Activated CD4-positive, CD25-positive, alpha-beta regulatory T cell treated with anti-CD3 and anti-CD28 coated beads, Interleukin-2, amount 50 U/mL, for 24 hours (primary cell): Measurements from ENCODE around the gene STX8.

Source experiments
- ATAC-seq, 2 donors: fragments of 150-1000 bp; cut with Tn5 transposase; one replicate each; pipeline ENCODE4 v1.10.0; 2021; ENCODE audit warnings: mild to moderate bottlenecking in 1 of 2, moderate library complexity in 1 of 2

The STX8 gene

GRCh38 chr17:9237053-9237410, 338.6 kb downstream of the STX8 start:
- ATAC-seq, result no peak

- no peak for ATAC-seq
Observed at GRCh38 chr17:9236286-9237052, 339.2 kb downstream of the STX8 start.

- ATAC-seq, result no peak
Observed at GRCh38 chr17:9235346-9235745, 340.3 kb downstream of the STX8 start.

GRCh38 chr17:9234389-9234945, 341.2 kb downstream of the STX8 start:
- no peak for ATAC-seq

- ATAC-seq, result no peak
Observed at GRCh38 chr17:9233761-9234160, 341.9 kb downstream of the STX8 start.

GRCh38 chr17:9233271-9233599, 342.4 kb downstream of the STX8 start:
- ATAC-seq, result no peak

- ATAC-seq, result no peak
Observed at GRCh38 chr17:9232591-9233270, 342.9 kb downstream of the STX8 start.

- ATAC-seq, result no peak
Observed at GRCh38 chr17:9232155-9232475, 343.5 kb downstream of the STX8 start.

GRCh38 chr17:9231449-9232154, 344.0 kb downstream of the STX8 start:
- ATAC-seq, result no peak

GRCh38 chr17:9230861-9231260, 344.8 kb downstream of the STX8 start:
- no peak for ATAC-seq

GRCh38 chr17:9230346-9230745, 345.3 kb downstream of the STX8 start:
- no peak for ATAC-seq

- no peak for ATAC-seq
Observed at GRCh38 chr17:9229826-9230201, 345.8 kb downstream of the STX8 start.

GRCh38 chr17:9229160-9229825, 346.3 kb downstream of the STX8 start:
- ATAC-seq, result no peak

- peak in 1 of 2 donors; percentile 35 for ATAC-seq
Observed at GRCh38 chr17:9228408-9229159, 347.0 kb downstream of the STX8 start.

- ATAC-seq, result no peak
Observed at GRCh38 chr17:9227819-9228407, 347.7 kb downstream of the STX8 start.

GRCh38 chr17:9226794-9227135, 348.9 kb downstream of the STX8 start:
- peak in 1 of 2 donors; percentile 23 for ATAC-seq

- no peak for ATAC-seq
Observed at GRCh38 chr17:9226130-9226793, 349.4 kb downstream of the STX8 start.

GRCh38 chr17:9225305-9226101, 350.1 kb downstream of the STX8 start:
- ATAC-seq, result no peak

GRCh38 chr17:9224485-9224884, 351.1 kb downstream of the STX8 start:
- no peak for ATAC-seq

- no peak for ATAC-seq
Observed at GRCh38 chr17:9223531-9223930, 352.1 kb downstream of the STX8 start.

GRCh38 chr17:9221922-9222180, 353.8 kb downstream of the STX8 start:
- no peak for ATAC-seq
